ENCODE measurements around the gene ASPRV1.
"Not testable (repeated sequence)": the region's sequence is repeated elsewhere in the genome, so short reads cannot be mapped to it uniquely, and the experiment has no call there.

ASPRV1 gene

DNA sequence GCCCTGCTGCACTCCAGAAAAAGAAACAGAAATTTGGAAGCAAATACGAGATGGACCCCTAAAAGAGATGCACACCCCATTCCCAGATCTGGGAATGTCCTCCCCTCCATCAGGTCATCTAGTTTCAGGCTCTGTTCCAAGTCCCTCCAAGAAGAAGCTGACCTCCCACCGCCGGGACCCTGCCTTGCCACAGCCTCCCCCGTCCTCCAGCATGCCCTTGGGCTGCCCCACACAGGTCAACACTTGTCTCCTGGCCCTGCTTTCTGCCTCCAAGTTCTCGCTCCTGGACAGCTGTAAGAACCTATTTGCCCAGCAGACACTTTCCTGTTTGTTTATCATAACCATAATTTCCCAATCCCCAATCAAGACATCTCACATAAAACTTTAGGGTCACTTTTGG is 2.0 kb downstream of the ASPRV1 start:
- DNase-seq, result no peak

DNA sequence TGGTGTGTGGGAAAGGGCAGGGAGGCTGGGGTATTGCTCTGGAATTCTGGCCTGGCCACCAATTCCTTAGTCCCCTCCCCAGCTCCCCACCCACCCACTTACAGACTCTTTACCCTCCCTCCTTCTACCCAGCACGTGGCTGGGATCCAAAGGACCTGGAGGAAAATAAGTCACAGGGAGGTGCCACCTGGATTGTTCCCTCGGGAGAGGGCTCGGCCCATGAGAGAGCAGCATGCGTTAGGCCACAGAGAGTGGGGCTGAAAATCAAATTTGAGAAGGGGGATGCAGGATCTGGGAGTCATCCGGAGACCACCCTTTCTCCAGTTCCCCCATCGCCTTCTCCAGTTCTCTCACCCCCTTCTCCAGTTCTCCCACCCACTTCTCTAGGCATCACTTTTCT is 3.0 kb downstream of the ASPRV1 start:
- DNase-seq, result no peak

DNA sequence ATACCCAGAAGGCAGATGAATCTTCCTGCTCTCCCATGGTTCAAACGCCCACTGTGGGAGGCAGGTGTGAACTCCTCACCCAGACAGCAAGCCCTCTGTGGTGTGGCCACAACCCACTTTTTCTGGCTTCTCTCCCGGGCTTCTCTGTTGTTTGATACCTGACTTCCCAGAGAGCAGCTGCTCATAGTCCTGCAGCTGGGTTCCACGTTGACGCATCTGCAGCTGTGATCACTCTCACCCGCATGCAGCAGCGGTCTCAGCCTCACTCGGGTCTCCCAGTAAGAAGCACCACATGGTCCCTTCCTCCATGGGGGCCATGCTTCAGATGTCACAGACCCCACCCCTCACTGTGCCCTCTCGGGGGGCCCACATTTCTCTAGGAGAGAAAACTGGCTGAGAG is 3.5 kb downstream of the ASPRV1 start:
- DNase-seq, result no peak

DNA sequence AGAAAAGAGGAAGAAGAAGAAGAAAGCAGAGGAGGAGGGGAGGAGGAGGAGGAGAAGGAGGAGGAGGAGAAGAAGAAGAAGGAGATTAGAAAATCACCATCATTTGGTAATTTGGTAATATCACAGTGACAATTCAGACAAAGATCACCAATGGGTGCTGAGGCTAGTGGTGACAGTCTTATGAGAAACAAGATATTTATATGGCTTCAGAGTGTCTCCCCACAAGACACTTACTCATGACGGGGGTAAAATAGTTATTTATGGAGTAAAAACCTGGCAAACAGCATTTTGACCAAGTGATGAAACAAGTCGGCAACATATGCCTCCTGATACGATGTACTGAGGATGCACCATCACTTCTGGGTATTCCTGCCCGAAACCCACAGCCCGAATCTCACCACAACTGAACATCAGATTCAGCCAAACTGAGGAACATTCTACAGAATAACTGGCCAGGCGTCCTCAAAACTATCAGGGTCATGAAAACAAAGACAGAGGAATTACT is 4.9 kb downstream of the ASPRV1 start:
- DNase-seq, result no peak

DNA sequence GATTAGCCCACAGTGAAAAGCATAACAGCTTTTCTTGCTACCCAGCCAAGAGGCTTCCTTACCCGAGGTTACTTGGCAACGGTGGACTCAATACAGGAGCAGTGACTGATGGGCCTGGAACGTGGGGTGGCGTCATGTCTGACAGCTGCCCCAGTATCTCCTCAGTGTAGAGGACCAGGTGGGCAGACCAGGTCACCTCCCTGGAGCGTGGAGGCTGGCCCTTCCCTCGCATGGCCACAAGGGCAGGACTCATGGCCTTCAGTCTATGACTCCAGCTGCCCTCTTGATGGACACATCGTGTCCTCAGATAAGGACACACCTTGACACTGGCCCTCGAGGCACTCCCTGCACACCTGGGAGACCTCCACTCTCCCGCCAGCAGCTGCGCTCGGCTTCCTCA is 6.4 kb downstream of the ASPRV1 start:
- no peak for DNase-seq

DNA sequence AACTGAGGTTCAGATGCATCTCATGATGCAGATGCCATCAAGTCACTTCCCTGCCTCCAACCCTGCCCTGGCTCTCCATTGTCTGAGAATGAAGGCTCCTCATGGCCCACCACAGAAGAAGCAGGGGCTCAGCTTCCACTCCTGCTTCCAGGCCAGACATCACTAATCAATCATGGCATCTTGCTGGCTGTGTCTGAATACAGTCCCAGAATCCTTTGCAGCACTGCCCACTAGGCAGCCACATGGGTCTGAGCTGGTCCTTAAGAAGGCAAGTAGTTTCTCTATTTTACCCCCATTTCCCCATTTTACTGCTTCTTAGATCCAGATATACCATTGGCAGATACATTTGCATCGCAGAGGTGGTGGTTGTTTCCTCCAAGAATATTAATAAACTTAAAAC is 7.3 kb downstream of the ASPRV1 start:
- DNase-seq, result no peak

DNA sequence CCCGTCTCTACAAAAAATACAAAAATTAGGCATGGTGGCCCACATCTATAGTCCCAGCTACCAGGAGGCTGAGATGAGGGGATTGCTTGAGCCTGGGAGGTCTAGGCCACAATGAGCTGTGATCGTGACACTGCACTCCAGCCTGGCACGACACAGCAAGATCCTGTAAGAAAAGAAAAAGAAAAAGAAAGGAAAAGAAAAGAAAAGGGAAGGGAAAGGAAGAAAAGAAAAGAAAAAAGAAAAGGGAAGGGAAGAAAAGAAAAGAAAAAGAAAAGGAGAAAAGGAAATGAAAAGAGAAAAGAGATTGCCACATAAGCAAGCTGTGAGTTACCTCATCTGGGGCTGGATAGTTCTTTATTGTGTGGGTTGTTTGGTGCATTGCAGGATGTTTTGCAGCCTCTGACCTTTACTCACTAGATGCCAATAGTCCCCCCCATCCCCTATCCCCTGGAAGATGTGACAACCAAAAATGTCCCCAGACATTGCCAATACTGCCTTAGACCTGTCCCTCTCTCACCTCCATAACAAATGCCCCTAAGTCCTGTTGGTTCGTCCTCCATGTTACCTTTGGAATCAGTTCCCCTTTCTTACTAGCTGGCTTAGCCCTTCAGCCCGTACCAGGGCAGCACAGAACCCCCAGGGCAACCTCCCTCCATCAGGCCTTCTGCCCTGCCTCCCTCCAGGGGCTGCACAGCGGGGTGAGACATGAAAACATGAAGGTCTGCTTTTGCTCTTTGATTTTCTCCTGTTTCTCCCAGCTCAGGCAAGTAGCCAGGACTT is 8.9 kb downstream of the ASPRV1 start:
- DNase-seq, result no peak

DNA sequence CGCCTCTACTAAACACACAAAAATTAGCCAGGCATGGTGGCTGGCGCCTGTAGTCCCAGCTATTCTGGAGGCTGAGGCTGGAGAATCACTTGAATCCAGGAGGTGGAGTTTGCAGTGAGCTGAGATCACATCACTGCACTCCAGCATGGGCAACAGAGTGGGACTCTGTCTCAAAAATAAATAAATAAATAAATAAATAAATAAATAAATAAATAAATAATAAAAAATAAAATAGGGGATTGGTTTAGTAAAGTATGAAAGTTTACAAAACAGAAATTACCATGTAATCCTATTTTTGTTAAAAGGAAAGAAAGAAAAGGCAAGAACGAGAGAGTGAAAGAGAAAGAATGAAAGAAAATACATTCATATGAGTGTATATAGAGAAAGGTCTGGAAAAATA is 10.8 kb downstream of the ASPRV1 start:
- DNase-seq, result not testable (repeated sequence)

DNA sequence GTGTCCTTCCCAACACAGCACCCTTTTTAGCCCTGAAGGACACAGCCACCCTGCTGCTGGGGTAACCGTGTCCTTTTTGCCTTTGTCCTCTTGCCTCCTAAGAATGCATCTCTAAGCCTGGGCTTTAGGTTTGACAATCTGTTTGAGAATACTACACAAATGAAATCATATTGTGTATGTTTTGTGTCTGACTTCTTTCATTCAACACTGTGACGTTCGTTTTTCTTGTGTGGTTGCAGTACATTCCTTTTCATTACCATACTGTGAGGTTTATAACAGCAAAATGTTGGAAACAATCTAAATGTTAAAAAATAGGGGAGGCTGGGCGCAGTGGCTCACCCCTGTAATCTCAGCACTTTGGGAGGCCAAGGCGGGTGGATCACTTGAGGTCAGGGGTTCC is 11.2 kb downstream of the ASPRV1 start:
- DNase-seq, result no peak

DNA sequence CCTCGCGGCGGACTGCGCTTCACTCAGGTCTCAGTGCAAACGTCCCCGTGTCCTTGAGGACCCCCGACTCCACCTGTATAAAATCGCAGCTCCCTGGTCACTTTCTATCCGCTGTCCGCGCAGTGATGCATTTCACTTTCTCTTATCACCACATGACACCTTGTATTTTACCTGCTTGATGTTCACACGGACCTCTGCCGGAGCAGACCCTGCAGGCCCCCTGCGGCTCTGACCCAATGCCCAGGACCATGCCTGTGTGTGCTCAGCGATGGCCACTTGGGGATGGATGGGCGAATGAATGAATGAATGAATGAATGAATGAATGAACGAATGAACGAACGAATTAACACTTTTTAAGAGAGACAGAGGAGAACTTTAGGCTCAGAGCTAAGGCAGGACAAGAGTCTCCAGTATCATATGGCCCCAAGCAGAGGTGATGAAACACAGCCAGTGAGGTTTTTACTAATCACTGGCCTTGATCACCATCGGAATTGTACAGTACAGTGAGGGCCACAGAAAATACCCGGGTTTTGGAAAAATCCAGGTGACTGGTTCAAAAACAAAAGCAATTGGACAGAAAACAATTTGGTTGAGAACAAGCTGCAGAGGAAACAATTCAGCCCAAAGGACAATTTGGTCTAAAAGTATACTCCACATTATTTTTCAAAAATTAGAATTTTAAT is 12.3 kb downstream of the ASPRV1 start:
- DNase-seq, result no peak

DNA sequence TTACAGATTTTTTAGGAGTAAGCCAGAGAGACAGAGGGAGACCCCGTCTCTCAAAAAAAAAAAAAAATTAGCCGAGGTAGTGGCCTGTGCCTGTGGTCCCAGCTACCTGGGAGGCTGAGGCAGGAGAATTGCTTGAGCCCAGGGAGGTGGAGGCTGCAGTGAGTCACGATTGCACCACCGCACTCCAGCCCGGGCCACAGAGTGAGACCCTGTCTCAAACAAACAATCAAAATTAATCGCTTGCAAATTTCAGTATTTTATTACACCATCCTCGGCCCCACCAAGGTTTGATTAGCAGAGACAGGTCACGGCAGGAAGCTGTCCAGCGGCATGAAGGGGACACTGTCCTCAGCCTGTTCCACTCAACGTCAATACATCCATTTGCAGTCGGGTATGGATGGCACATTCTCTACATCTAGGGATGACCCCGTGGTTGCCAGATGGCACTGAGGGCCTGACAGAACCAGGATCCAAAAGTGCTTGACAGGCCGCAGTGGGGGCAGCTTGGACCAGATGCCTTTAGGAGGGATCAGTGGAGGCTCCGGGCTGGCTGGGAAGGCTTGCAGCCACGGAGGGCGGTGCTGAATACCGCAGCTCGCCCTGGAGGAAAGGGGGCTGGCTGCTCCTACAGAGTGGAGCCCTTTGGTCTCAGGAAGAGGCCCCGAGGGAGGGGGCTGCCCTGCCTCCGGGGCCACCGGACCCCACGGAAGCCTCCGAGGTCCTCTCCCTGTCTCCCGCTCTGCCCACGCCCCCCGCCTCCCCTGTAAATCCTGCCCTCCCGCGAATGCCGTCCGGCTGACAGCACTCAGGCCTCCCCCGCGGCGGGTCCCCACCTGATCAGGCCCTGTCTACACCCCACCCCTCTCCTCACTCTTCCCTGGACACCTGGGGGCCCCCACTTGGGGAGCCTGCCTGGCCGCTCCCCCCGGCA is 13.1 kb downstream of the ASPRV1 start:
- no peak for DNase-seq

DNA sequence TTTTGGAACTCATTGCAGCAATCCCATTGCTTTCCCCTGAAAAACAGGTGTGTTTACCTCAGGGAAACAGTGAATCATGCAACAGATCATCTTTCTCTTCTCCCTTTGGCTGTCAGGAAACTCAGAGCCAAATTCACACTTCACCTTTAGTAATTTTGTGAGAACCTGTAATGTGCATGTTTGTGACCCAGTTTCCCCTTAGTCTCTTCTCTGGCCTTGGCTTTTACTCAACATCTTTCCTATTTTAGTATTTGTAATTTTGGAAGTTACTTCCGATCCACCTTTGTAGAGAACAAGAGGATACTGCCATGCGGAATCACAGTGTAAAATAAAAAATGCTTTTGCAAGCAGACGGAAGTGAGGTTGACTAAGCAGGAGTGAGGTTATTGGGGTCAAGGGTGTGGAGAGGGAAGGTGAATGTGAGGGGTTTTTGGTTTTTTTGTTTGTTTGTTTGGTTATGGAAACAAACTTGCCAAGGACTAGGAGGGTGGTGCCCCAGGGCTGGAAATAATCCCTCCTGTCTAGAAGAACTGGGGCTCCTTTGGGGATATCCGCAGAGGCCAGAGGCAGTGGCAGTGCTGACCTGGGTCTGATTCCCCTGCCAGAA is 14.0 kb downstream of the ASPRV1 start:
- no peak for DNase-seq

DNA sequence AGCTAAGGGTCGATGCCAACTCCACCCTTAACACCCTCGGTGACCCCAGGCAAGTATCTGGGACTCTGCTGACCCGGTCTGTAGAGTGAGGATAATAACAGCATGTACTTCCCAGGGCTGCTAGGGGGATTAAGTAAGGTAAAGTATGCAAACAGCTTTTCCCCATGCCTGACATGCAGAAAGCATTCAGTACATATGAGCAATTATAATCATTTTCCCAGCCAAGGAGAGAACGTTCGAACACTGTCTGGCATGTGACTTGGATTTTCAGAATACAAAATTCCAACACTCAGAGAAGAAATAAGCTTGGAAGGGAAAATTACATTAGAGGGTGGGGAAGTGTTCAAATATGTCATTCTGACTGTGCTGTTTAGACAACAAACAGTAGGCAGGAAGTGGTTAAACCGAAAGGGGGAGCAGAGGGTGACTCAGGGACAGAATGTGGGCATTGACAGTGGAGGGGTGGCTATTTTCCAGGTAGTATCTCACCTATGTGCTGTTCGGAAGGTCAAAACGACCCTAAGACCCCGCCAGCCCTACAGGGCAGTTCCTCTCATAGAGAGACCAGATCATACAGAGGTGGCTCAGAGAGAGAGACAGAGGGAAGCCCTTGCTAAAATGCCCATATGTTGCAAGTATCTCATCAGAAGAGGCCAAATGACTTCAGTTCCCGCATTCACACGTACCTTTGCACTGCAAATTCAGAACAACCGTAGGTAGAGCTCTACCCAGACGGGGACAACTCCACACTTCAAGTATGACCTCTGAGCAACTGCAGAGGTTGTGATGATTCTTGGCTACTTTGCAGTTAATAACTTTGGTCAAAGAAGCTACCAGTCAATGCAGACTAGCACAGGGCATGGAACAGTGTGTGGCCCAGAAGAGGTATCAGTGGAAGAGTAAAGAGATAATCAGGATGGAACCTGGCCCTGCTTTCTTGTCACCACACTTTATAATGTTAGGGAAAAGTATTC is 14.8 kb downstream of the ASPRV1 start:
- DNase-seq, result peak; percentile 28 to 31

DNA sequence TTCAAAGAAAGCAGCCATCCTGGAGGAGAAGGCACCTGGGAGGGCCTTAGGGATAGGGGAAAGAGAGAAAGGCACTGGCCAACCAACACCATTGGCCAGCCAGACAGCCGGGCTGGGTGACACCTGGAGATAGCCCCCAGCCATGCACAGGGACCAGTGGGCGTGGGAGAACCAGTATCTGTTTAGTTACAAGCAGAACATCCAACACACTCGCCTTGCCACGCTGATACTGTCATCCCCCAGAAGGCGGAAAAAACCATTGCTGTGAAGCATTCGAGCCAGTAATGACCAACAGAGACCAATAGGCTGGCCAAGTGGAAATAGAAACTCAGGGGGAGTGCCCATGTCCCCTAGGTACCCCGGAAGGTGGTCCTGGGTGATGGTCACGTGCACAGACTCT is 15.5 kb downstream of the ASPRV1 start:
- no peak for DNase-seq

DNA sequence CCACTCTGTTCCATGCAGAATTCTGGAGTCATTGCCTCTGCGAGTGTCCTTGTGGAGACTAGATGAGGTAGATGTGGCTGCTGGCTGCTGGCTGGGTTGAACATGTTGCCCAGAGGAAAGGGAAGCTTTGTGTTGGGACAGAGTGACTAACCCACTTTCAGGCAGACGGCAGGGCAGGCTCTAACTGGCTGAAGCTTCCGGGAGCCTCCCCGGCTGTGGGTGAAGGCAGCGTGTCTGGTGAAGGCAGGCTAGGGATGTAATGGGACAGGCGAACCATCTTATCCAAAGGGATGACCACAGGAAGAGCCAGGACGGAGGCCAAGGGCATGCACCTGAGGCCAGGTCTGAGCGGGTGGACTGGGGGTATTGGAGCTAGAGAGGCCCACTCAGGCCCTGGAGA is 16.0 kb downstream of the ASPRV1 start:
- no peak for DNase-seq

DNA sequence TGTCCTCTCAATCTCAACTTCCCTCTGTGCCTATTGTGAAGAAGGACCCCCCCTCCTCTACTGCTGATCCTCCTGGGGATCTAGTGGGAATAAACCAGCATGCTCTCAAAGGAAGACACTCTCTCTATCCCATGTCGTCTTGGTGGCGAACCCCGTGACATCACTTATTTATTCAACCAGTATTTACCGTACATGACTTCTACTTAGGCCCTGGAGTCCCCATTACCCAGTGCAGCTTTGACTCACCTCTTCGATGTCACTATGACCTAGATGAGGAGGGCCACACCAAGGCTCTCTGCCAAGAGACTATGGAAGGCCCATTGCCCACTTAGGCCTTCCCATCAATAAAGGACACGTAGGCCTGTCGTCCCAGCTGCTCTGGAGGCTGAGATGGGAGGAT is 16.7 kb downstream of the ASPRV1 start:
- DNase-seq, result no peak

DNA sequence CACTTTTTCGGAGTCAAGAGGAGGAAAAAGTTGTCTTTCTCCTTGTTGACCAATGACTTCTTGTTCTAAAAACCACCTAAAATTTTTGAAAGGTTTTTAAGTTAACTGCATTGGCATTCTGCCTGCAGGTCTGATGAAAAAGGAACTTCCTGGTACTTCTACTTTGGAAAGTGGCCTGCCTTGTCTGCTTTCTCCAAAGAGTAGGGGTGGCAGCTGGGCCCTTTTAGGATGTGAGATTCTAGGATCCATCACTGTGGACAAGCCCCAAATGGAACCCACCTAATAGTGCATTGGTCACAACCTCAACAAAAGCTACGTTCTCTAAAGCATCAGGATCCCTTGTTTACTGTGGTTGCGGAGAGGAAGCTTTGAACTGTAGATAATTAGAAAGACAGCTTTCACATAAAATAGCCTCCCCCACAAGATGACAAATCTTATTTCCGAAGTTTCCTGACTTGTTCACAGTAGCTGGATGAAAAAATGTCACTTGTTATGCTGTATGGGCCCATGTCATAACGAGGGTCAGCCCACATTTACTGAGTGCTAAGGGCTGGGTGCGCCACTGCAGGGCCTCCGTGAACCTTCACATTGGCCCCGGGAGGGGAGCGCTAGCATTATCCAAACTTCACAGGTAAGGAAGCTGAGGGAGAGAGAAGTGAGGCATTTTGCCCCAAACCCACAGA is 17.4 kb downstream of the ASPRV1 start:
- DNase-seq, result no peak

DNA sequence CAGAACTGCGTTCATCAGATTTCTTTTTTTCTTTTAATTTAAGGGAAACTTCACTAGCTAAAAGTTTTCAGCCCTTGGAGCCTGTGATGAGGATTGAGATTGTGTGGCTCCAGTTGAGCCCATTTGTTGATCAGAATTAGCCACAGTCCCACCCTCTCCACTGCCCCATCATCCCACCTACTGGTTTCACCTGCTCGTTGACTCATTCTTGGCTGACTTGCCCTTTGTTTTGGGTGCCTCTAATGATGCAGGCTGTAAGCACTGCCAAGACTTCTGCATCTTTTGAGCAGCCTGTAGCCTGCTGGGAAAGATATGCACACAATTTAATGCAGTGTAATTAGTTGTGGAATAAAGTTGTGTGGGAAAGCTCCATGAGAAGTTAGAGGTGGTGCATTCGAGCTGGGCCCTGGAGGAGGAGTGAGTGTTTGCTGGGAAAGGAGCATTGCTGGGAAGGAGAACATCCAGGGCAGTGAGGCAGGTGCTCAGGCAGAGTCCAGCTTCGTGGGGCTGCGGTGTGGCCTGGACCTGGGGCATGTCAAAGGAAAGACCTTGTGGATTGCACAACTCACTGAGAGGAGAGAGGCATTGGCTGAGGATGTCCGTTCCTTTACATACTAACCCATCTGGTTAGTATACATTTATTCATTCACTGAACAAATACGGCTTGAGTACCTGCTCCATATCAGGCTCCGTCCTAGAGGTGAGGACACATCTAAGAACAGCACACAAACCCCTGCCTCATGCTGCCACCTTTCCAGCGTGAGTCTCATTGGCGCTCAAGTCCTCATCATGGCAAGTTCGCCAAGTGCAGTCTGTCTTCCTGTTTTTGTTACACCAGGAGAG is 18.2 kb downstream of the ASPRV1 start:
- no peak for DNase-seq

DNA sequence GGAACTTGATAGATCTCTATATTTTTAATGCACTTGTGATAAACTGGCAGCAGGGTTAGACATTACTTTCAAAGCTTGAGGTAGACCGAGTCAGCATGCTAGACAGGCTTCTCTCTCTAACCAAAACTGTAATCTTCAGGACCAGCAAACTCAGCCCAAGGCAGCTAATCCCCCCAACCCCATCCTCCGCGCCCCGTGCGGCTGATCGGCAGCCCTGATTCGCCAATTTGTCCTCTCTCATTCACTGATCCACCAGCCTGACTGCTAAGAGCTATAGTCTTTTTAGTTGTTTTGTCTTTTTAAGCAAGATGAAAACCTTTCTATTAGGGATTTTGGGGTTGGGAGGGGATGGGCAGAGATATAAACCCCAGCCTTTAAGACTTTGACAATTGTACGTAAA is 20.7 kb downstream of the ASPRV1 start:
- no peak for DNase-seq

DNA sequence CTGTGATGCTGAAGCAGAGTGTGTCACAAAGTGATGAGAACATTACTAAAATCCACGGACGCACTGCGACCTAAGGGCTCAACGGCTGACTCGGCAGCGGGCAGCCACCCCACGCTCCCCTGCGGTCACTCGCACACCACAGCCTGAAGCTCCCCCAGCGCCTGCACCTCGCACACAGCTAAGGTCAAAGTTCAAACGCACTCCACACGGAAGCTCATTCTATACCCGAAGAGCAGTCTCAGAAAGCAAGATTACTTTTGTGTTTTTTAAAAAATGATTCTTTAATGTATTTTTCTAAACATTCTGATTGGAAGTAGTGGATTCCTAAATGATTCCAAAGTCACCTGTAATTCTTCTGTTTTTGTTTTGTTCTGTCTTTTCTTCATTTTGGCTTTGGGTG is 21.7 kb downstream of the ASPRV1 start:
- DNase-seq, result no peak
